ENCODE measurements around the gene RYR3. TPM values are rescaled to one million over a fixed set of nuclear protein-coding genes. Genes with fewer than 3 reads are reported as not detected.

The RYR3 gene
- total RNA-seq, 4 donors from 2014 or later, result 0.18 to 3.3 (median 2.3) TPM

DNA sequence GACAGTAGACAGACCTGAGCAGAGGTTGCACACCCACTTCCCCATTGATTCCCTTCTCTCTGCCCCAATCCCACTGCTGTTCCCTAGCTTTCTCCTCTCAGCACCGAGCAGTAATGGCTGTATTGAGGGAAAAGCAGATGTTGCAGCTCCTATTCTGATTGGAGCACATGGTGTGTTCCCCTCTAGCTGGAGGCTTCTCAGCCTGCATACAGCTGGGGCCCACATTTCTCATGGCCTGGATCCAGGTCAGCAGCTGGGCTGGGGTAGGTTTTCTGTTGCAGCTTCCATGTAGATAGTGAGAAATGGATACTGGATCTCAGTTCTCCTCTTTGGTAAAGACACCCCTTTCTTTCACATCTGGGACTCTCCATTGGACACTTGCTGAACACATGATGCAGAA lies 50.1 kb downstream of the RYR3 start:
- no peaks in the 10 kb centered on the region for H3K9me3 ChIP-seq
- H3K4me1 ChIP-seq, result no peaks in the 10 kb centered on the region
- H3K4me3 ChIP-seq, result no peak overlapping the region
- H3K27me3 ChIP-seq, result no peaks in the 10 kb centered on the region
- no peak for TF ChIP-seq POLR2A (IDR thresholded peaks at IDR 0.05)
- TF ChIP-seq, protein P1, sequence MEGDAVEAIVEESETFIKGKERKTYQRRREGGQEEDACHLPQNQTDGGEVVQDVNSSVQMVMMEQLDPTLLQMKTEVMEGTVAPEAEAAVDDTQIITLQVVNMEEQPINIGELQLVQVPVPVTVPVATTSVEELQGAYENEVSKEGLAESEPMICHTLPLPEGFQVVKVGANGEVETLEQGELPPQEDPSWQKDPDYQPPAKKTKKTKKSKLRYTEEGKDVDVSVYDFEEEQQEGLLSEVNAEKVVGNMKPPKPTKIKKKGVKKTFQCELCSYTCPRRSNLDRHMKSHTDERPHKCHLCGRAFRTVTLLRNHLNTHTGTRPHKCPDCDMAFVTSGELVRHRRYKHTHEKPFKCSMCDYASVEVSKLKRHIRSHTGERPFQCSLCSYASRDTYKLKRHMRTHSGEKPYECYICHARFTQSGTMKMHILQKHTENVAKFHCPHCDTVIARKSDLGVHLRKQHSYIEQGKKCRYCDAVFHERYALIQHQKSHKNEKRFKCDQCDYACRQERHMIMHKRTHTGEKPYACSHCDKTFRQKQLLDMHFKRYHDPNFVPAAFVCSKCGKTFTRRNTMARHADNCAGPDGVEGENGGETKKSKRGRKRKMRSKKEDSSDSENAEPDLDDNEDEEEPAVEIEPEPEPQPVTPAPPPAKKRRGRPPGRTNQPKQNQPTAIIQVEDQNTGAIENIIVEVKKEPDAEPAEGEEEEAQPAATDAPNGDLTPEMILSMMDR (IDR thresholded peaks at IDR 0.05), result no peak
- DNase-seq, result no peak
- H3K27ac ChIP-seq, result no peak overlapping the region
- H3K36me3 ChIP-seq, result no peaks in the 10 kb centered on the region

DNA sequence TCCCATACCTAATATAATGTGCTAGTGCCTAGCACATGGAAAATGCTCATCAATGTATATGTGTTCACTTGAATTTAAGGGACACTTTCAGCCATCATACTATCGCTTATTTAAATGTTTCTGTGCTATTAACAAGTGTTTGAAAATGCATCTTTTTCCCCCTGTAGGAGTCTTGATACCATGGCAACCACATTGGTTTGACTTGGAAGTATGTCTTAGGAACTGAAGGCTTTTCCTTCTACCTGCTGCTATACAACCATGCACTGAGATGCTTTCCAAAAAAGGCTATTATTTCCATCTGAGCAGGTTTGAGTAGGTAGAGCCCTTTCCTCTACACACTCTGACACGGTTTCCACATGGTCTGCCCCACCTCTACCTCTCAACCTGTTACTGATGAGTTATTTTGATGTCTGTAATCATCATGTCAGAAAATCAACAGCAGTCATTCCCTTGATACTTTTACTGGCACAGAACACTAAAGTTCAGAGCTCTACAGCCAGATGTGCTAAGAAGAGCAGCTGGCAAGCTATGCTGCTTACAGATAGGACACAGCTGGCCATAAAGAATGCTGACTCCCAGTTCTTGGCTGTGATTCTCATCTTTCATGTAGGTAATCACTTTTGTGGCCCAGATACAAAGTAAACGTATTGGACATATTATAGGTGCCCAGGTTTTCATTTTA lies 59.3 kb downstream of the RYR3 start:
- no peaks in the 10 kb centered on the region for H3K9me3 ChIP-seq
- H3K27me3 ChIP-seq, result no peaks in the 10 kb centered on the region
- no peak overlapping the region for H3K27ac ChIP-seq
- no peaks in the 10 kb centered on the region for H3K4me1 ChIP-seq
- H3K36me3 ChIP-seq, result no peaks in the 10 kb centered on the region
- no peak overlapping the region for H3K4me3 ChIP-seq
- no peak for DNase-seq
- TF ChIP-seq, protein P1 (IDR thresholded peaks at IDR 0.05), result no peak
- no peak for TF ChIP-seq POLR2A (IDR thresholded peaks at IDR 0.05)

DNA sequence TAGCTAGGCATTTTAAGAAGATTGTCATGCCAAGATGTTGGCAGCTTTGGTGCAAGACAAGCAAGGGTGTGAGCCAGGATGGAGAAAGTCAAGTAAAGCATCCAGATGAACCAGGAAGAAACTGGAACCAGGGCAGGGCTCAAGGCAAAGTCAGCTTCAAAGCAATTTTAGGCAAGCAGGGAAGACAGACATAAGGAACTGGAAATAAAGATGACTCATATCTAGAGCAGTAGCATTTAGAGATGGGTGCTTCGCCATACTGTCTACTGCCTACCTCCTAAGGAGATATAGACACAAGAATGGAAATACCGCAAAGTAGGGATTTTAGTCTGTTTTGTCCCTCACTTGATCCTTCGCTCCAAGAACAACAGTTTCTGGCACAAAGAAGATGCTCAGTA lies 59.9 kb downstream of the RYR3 start:
- no peak for DNase-seq
- no peaks in the 10 kb centered on the region for H3K27me3 ChIP-seq
- no peak for TF ChIP-seq POLR2A (IDR thresholded peaks at IDR 0.05)
- TF ChIP-seq, protein P1 (IDR thresholded peaks at IDR 0.05), result no peak
- H3K4me3 ChIP-seq, result no peak overlapping the region
- no peaks in the 10 kb centered on the region for H3K36me3 ChIP-seq
- no peaks in the 10 kb centered on the region for H3K9me3 ChIP-seq
- H3K4me1 ChIP-seq, result no peaks in the 10 kb centered on the region
- no peak overlapping the region for H3K27ac ChIP-seq

DNA sequence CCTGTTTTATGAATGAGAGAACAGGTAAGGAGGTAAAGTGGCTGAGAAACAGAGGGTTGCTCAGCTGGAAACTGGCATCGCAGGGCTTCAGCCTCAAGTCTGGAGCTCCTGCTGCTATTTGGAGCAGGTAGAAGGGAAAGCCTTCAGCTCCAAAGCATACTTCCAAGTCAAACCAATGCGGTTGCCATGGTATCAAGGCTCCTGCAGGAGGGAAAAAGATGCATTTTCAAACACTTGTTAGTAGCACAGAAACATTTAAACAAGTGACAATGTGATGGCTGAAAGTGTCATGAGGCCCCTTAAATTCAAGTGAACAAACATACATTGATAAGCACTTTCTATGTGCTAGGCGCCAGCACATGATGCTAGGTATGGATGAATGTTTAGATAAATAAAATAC lies 60.4 kb downstream of the RYR3 start:
- no peak for DNase-seq
- Histone ChIP-seq H3K9me3 (no peaks in the 10 kb centered on the region), H3K4me3 (no peak overlapping the region), H3K36me3 (no peaks in the 10 kb centered on the region), H3K4me1 (no peaks in the 10 kb centered on the region), H3K27me3 (no peaks in the 10 kb centered on the region), H3K27ac (no peak overlapping the region)
- no peak for TF ChIP-seq POLR2A (IDR thresholded peaks at IDR 0.05)
- TF ChIP-seq, protein P1 (IDR thresholded peaks at IDR 0.05), result no peak

DNA sequence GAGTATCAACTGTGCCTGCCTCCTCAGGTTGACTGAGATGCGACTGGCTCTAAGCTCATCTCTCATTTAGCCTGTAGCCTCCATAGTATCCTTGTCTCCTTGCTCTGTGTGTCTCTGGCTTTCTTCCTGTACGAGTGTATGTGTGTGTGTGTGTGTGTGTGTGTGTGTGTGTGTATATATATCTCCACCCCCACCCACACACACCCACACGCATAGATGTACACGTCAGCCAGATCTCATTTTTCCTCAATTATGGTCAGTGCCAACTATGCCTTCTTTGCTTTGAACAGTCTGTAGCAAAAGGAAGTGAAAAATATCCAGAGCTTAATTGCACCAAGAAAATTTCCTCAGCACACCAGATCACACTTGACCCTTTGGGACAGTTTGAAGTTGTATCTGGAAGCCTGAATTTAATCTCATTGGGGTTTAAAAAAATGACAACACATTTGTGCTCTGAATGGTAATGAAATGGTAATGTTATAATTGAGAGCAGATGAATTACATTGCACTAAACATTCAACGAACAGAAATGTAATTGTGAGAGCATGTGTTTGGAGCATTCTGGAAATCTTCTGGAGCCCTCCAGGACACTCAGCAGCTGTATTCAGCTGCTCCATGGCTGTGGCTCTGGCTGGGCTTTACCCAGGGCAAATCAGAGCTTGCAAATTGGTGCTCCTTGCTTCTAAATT lies 63.6 kb downstream of the RYR3 start:
- Histone ChIP-seq H3K9me3 (no peaks in the 10 kb centered on the region), H3K4me1 (no peaks in the 10 kb centered on the region), H3K27ac (no peak overlapping the region), H3K36me3 (no peaks in the 10 kb centered on the region), H3K4me3 (no peak overlapping the region), H3K27me3 (no peaks in the 10 kb centered on the region)
- DNase-seq, result no peak
- TF ChIP-seq, protein P1 (IDR thresholded peaks at IDR 0.05), result no peak
- no peak for TF ChIP-seq POLR2A (IDR thresholded peaks at IDR 0.05)
